GM19467 (cell line): ENCODE data around the gene OR13C8.
"Not testable (repeated sequence)": the region's sequence is repeated elsewhere in the genome, so short reads cannot be mapped to it uniquely, and the experiment has no call there.

Experiments
- ATAC-seq: cut with Tn5 transposase; IDR thresholded peaks from one replicate; pipeline ENCODE4 v1.9.1; 2021; ENCODE audit warnings: mild to moderate bottlenecking, moderate library complexity; ENCODE audit not compliant: unreplicated experiment

OR13C8 gene

GRCh38 chr9:104568868-104569267, at the start of gene OR13C8:
OR13C8 (plus strand) TSS chr9:104569168; CDS start chr9:104569168, 0 bp downstream.
- ATAC-seq = no peak

- ATAC-seq = not testable (repeated sequence)
Observed at GRCh38 chr9:104520241-104520640, 48.7 kb upstream of the OR13C8 start.

- no peak for ATAC-seq
Observed at GRCh38 chr9:104527109-104527508, 41.9 kb upstream of the OR13C8 start, which contains the start of gene OR13C4. OR13C4 (minus strand) TSS chr9:104527209; CDS start chr9:104527209, 0 bp downstream.

GRCh38 chr9:104536756-104537155, 32.2 kb upstream of the OR13C8 start, which contains the start of gene OR13C3:
OR13C3 (minus strand) TSS chr9:104536856; CDS start chr9:104536723, 133 bp downstream.
- ATAC-seq = no peak

- no peak for ATAC-seq
Observed at GRCh38 chr9:104539275-104539674, 29.7 kb upstream of the OR13C8 start.

- no peak for ATAC-seq
Observed at GRCh38 chr9:104544644-104545043, 24.3 kb upstream of the OR13C8 start.

- ATAC-seq = no peak
Observed at GRCh38 chr9:104553261-104553660, 15.7 kb upstream of the OR13C8 start.

DNA sequence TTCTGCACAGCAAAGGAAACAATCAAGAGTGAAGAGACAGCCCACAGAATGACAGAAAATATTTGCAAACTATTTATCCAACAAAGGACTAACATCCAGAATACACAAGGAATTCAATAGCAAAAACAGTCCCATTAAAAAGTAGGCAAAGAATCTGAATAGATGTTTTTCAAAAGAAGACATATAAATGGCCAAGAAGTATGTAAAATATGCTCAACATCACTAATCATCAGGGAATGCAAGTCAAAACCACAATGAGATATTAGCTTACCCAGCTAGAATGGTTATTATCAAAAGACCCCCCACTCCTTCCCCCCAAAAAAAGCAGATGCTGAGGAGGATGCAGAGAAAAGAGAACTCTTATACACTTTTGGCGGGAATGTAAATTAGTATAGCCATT, 13.4 kb upstream of the OR13C8 start:
- no peak for ATAC-seq

DNA sequence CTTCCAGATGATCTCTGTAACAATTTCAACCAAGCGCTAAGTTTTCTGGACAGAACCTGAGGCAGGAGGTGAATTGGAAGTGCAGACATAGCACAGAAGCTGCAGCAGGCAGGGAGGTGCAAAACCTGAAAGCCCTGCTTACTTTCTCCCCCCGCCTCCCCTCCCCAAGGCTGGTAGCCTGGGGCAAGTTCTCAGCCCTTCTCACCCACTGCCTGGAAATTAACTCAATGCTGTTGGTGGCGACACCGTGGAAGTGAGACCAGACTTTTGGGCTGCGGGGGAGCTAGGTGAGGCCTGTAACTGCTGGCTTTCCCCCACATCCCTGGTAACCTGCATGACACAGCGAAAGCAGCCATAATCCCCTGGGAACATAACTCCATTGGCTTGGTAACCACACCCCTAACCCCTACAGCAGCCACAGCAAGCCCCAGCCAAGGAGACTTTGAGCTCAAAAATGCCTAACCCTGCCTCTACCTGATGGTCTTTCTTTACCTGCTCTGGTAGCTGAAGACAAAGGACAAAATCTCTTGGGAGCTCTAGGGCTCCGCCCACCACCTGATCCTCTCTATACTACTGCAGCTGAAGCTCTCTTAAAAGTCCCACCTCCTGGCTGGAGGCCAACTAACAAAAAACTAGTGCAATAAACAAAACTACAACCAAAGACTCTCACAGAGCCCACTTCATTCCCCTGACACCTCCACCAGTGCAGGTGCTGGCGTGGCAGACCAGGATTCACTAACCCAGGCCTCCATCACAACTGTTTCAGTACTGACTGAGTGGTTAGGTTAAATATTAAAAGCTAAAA, 11.9 kb upstream of the OR13C8 start:
- no peak for ATAC-seq

GRCh38 chr9:104564358-104564757, 4.6 kb upstream of the OR13C8 start:
- ATAC-seq = no peak

DNA sequence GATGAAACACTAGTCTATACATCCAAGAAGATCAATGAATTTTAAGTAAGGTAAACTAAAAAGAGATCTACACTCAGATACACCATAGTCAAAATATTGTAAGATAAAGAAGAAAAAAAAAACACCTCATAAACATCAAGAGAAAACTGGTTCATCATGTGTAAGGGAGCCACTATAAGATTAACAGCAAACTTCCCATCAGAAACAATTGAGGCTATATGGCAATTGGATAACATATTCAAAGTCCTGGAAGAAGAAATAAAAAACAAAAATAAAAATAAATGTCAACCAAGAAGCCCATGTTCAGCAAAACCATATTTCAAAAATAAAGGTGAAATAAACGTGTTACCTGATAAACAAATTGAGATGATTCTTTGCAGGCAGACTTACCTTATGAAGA, 3.6 kb downstream of the OR13C8 start:
- no peak for ATAC-seq

- no peak for ATAC-seq
Observed at GRCh38 chr9:104575456-104575855, 6.5 kb downstream of the OR13C8 start.

- no peak for ATAC-seq
Observed at GRCh38 chr9:104577263-104577662, 8.3 kb downstream of the OR13C8 start.

DNA sequence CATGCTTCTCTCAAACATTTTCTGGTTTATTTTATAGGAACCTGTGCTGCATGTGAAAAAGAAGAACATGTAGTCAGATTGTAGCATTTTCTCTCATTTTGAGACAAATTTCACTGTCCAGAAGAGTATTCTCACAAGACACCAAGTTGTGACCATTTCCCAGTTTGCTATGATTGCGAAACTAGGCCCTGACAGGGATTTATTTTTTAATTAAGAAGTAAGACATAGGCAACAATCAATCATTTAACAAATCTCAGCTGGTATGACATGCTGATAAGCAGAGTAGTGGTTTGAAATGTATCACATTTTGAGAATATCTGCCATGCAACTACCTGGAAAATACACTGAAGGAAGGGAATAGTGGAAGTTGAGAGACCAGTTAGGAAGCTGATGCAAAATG, 11.6 kb downstream of the OR13C8 start:
- no peak for ATAC-seq

- no peak for ATAC-seq
Observed at GRCh38 chr9:104586496-104587180, 17.7 kb downstream of the OR13C8 start.

DNA sequence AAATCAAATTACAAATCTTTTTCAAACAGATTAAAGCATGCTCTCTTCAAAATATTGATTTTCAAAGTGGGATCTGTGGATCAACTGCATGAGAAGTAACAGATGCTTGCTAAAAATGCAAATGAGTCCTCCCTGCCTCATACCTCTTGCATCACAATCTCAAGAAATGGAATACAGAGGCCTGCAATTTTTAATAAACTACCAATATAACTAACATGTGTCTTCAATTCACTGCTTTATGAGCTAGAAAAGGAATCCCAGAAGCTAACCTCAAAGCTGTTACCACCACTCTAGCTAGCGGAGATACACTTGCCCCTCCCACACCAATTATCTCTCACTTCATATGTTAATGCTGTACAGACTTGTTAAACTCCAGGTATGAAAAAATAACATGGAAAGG, 20.7 kb downstream of the OR13C8 start:
- no peak for ATAC-seq

DNA sequence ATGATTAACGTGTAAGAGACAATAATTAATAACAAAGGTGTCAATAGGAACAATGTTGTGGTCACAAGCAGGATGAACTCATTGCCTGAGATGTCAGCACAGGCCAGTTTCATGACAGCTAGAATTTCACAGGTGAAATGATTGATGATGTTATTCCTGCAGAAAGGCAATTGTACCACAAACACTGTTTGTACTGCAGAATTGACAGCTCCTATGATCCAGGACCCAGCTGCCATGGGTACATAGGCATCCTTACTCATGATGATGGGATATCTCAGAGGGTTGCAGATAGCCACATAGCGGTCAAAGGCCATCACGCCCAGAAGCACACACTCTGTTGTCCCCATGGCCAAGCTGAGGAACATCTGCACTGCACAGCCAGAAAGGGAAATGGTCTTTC, 29.8 kb downstream of the OR13C8 start:
- ATAC-seq = not testable (repeated sequence)

DNA sequence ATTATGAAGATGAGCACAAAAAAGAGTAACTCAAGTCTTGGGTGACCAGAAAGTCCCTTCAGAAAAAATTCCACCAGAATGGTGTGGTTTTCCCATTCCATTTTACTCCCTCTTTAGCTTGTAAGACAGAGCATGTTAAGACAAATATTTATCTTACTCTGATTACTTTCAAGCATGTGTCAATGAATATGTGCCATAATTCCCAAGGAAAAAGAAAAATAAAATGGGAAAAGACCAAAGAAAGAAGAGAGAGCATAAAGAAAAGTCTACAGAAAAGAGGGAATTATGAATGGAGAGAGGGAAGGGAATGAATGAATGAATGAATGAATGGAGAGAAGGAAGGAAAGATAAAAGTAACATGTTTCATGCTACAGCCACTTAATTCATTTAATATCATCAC, 30.3 kb downstream of the OR13C8 start, which contains the start of gene OR13C5:
OR13C5 (minus strand) TSS at position 101 of the 400 bp plus-strand sequence; CDS start at position 101, 0 bp downstream.
- not testable (repeated sequence) for ATAC-seq

DNA sequence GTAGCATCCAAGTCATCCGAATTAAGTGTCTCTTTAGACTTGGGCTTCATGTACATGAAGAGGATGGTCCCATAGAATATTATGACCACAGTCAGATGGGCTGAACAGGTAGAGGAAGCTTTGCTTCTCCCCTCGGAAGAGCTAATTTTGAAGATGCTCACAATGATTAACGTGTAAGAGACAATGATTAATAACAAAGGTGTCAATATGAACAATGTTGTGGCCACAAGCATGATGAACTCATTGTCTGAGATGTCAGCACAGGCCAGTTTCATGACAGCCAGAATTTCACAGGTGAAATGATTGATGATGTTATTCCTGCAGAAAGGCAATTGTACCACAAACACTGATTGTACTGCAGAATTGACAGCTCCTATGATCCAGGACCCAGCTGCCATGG, 35.8 kb downstream of the OR13C8 start:
- ATAC-seq = no peak

- ATAC-seq = not testable (repeated sequence)
Observed at GRCh38 chr9:104605527-104605926, 36.6 kb downstream of the OR13C8 start, which contains the start of gene OR13C2. OR13C2 (minus strand) TSS chr9:104605627; CDS start chr9:104605627, 0 bp downstream.

DNA sequence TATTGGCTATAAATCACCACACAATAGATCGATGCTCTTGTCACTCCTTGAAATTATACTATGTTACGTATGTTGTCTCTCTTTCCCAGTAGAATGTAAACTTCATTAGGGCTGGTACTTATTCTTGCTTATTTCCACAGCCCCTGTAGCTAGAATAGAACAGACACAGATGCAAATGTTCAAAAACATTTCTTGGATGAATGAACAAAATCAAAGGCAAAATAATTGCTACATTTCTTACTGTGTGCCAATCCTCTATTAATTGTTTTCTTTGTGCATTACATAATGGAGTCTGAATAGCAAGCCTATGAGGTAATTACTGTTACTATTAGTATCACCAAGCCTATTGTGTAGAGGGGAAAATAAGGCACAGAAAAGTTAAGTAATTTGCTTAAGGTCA, 37.2 kb downstream of the OR13C8 start:
- ATAC-seq = no peak

DNA sequence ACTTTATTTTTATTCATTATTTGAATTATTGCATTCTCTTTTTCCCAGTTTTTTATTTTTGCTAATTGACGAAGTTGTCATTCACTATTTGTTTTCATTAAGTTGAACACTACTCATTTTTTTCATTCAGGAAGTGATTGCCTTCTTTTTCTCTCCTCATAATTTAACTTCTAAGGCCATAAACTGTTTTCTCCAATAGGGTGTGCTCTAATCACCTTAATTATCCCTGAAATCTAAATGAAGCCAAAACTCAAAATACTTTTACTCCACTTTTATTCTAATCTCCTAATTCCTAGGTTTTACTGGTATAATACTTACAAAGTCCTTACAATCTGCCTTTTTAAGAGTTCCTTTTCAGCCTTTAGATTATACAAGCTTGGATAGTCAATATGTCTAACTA, 39.4 kb downstream of the OR13C8 start:
- no peak for ATAC-seq
